ENCODE results near the gene TUT4. TPM values are rescaled to one million over a fixed set of nuclear protein-coding genes. Genes with fewer than 3 reads are reported as not detected.

Gene TUT4
- total and polyA plus RNA-seq, 10 donors: 31.7 to 120 (median 79.2) TPM

DNA sequence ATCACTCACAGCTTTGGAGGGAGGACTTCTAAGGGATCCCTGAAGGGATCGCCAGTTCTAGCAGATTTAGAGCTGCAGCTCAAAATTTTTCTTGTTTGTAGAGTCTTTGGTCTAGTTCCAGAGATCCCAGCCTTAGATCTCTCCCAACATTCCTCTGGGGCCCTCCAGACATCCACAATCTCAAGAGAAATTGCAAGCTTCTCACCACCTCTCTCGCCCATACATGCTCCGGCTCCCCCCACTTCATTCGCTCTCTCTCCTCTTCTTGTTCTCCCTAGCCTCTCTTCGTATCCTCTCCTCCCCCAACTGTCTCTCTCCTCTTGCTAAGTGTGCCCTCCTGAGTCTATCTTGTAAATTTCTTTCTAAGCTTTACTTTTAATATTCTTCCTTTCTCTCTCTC lies 15.1 kb upstream of the TUT4 start:
- H3K36me3 ChIP-seq: no peaks in the 10 kb centered on the region
- no peak overlapping the region for H3K4me3 ChIP-seq
- H3K27ac ChIP-seq: no peak overlapping the region
- H3K4me1 ChIP-seq: peaks cover 0 to 33% (median 15%) of the 10 kb centered on the region in 6 donors
- intact Hi-C loops (cut with DNase I; ENCODE audit: low total_unique reads): no loop called here
- DNase-seq: no peak
- TF ChIP-seq POLR2AphosphoS5 (IDR thresholded peaks at IDR 0.05) (no peak), CTCF (IDR thresholded peaks at IDR 0.05 in 8 of 11, conservative IDR thresholded peaks at IDR 0.05 in 3 of 11) (no peak), POLR2A (IDR thresholded peaks at IDR 0.05) (no peak)
- H3K9me3 ChIP-seq: no peaks in the 10 kb centered on the region
- 70 to 85% (median 80%) methylated on average over 5 of the region's 5 CpGs for whole genome bisulfite sequencing, 5 donors
- H3K27me3 ChIP-seq (replicated peaks in 1 of 7): no peaks in the 10 kb centered on the region

GRCh38 chr1:52562766-52563165 lies 9.9 kb upstream of the TUT4 start:
- Histone ChIP-seq H3K27ac (no peak overlapping the region), H3K4me3 (no peak overlapping the region), H3K36me3 (no peaks in the 10 kb centered on the region), H3K9me3 (no peaks in the 10 kb centered on the region), H3K4me1 (peaks cover 0 to 3% (median 0%) of the 10 kb centered on the region in 6 donors), H3K27me3 (replicated peaks in 1 of 7) (no peaks in the 10 kb centered on the region)
- intact Hi-C loops (cut with DNase I; ENCODE audit: low total_unique reads): no loop called here
- no peak for TF ChIP-seq POLR2A (IDR thresholded peaks at IDR 0.05)
- TF ChIP-seq POLR2AphosphoS5 (IDR thresholded peaks at IDR 0.05): no peak
- no peak for TF ChIP-seq CTCF (IDR thresholded peaks at IDR 0.05 in 8 of 11, conservative IDR thresholded peaks at IDR 0.05 in 3 of 11)
- no peak for DNase-seq
- 83 to 94% (median 91%) methylated on average over 3 of the region's 3 CpGs for WGBS, 5 donors

DNA sequence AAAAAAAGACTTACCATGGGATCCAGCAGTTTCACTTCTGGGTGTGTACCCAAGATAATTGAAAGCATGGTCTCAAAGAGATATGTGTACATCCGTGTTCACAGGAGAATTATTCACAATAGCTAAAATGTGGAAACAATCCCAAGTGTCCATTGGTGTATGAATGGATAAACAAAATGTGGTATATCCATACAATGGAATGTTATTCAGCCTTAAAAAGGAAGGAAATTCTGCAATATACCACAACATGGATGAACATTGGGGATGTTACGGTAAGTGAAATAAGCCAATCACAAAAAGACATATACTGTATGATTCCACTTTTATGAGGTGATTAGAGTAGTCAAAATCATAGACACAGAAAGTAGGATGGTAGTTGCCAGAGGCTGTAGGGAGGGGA lies 7.0 kb upstream of the TUT4 start:
- Histone ChIP-seq H3K9me3 (no peaks in the 10 kb centered on the region), H3K36me3 (no peaks in the 10 kb centered on the region), H3K4me3 (no peak overlapping the region), H3K27me3 (replicated peaks in 1 of 7) (no peaks in the 10 kb centered on the region), H3K27ac (no peak overlapping the region), H3K4me1 (peaks cover 0 to 2% (median 0%) of the 10 kb centered on the region in 6 donors)
- TF ChIP-seq POLR2A (IDR thresholded peaks at IDR 0.05): no peak
- no peak for TF ChIP-seq CTCF (IDR thresholded peaks at IDR 0.05 in 8 of 11, conservative IDR thresholded peaks at IDR 0.05 in 3 of 11)
- TF ChIP-seq POLR2AphosphoS5 (IDR thresholded peaks at IDR 0.05): no peak
- DNase-seq: no peak
- WGBS, 5 donors: 71 to 90% (median 83%) methylated on average over 2 of the region's 2 CpGs
- intact Hi-C loops (cut with DNase I; ENCODE audit: low total_unique reads): loop anchor here (10.0 kb wide), 1 partner anchor 125 kb away; no protein-coding TSS in a partner anchor

- H3K4me3 ChIP-seq: no peak overlapping the region
- WGBS, 5 donors: 74 to 87% (median 84%) methylated on average over 2 of the region's 2 CpGs
These were observed 6.0 kb upstream of the TUT4 start for GRCh38 chr1:52558941-52559340.

More at GRCh38 chr1:52558941-52559340, 6.0 kb upstream of the TUT4 start:
- H3K9me3 ChIP-seq: no peaks in the 10 kb centered on the region
- H3K4me1 ChIP-seq: peaks cover 4 to 12% (median 8%) of the 10 kb centered on the region in 6 donors
- no peaks in the 10 kb centered on the region for H3K36me3 ChIP-seq
- intact Hi-C loops (cut with DNase I; ENCODE audit: low total_unique reads): loop anchor here (10.0 kb wide), 1 partner anchor 126 kb away; no protein-coding TSS in a partner anchor
- H3K27me3 ChIP-seq (replicated peaks in 1 of 7): no peaks in the 10 kb centered on the region
- TF ChIP-seq POLR2A (IDR thresholded peaks at IDR 0.05) (no peak), CTCF (IDR thresholded peaks at IDR 0.05 in 8 of 11, conservative IDR thresholded peaks at IDR 0.05 in 3 of 11) (no peak), POLR2AphosphoS5 (IDR thresholded peaks at IDR 0.05) (no peak)
- no peak for DNase-seq
- no peak overlapping the region for H3K27ac ChIP-seq
